Epithelial cell of esophagus (primary cell): Measurements from ENCODE around the gene C1orf210.

Experiments
- DNase-seq: peaks from one replicate; pipeline ENCODE4 v3.0.0; 2010; ENCODE audit warnings: low read depth
- H3K4me3 ChIP-seq: 2 replicates; pipeline ENCODE4 v1.5.1; 2011; ENCODE audit warnings: mild to moderate bottlenecking, low read length, control low read depth
- CTCF ChIP-seq: IDR thresholded peaks from 2 replicates; pipeline ENCODE4 v1.5.1; 2011; ENCODE audit warnings: low read depth, mild to moderate bottlenecking, low read length, control low read depth, inconsistent platforms; ENCODE audit not compliant: insufficient read depth; ENCODE audit errors: missing control alignments

Gene C1orf210

GRCh38 chr1:43324810-43325209, 39.4 kb upstream of the C1orf210 start:
- TF ChIP-seq CTCF, result no peak
- no peak for DNase-seq

GRCh38 chr1:43322506-43322905, 37.1 kb upstream of the C1orf210 start:
- no peak overlapping the region for H3K4me3 ChIP-seq
- no peak for DNase-seq
- no peak for TF ChIP-seq CTCF

More at GRCh38 chr1:43324810-43325209, 39.4 kb upstream of the C1orf210 start:
- H3K4me3 ChIP-seq, result no peak overlapping the region

GRCh38 chr1:43321331-43321891, 36.0 kb upstream of the C1orf210 start:
- no peak overlapping the region for H3K4me3 ChIP-seq
- DNase-seq, result no peak
- no peak for TF ChIP-seq CTCF

- no peak for DNase-seq
- H3K4me3 ChIP-seq, result no peak overlapping the region
- no peak for TF ChIP-seq CTCF
These were observed 34.4 kb upstream of the C1orf210 start for GRCh38 chr1:43319766-43320165.

- TF ChIP-seq CTCF, result no peak
- DNase-seq, result no peak
- no peak overlapping the region for H3K4me3 ChIP-seq
These were observed 33.9 kb upstream of the C1orf210 start for GRCh38 chr1:43319288-43319687.

GRCh38 chr1:43318831-43319230, 33.5 kb upstream of the C1orf210 start:
- TF ChIP-seq CTCF, result no peak
- no peak for DNase-seq
- no peak overlapping the region for H3K4me3 ChIP-seq

- TF ChIP-seq CTCF, result no peak
- H3K4me3 ChIP-seq, result no peak overlapping the region
- no peak for DNase-seq
These were observed 32.6 kb upstream of the C1orf210 start for GRCh38 chr1:43317817-43318471.
